Heart right ventricle (tissue), 16 donors: ENCODE results near the gene GLYATL2. TPM values are rescaled to one million over a fixed set of nuclear protein-coding genes. Genes with fewer than 3 reads are reported as not detected.

ENCODE experiments used
- ATAC-seq, 8 donors: fragments of 200-7000 bp; cut with Tn5 transposase; one replicate each; pipeline ENCODE4 v1.9.1; 2020; ENCODE audit warnings: mild to moderate bottlenecking in 8 of 8, moderate library complexity in 8 of 8, moderate number of reproducible peaks in 1 of 8
- DNase-seq, 2 donors: peaks; one replicate each; pipeline ENCODE4 v3.0.0-alpha.2; 2020
- H3K27ac ChIP-seq, 10 donors: fragments of 200-600 bp; sonication (generic) in 2 of 10; one replicate each; pipeline versions ENCODE4 v1.5.0 to v1.8.0; 2020 to 2022; ENCODE audit warnings: mild to moderate bottlenecking in 3 of 10
- H3K27me3 ChIP-seq, 7 donors: fragments of 200-600 bp; one replicate each; pipeline ENCODE4 v1.8.0; 2021 to 2022; ENCODE audit warnings: mild to moderate bottlenecking in 2 of 7
- H3K36me3 ChIP-seq, 9 donors: fragments of 200-600 bp; sonication (generic) in 1 of 9; one replicate each; pipeline versions ENCODE4 v1.5.0 to v1.8.0; 2020 to 2022; ENCODE audit warnings: mild to moderate bottlenecking in 2 of 9
- H3K4me1 ChIP-seq, 9 donors: fragments of 200-600 bp; sonication (generic) in 1 of 9; one replicate each; pipeline versions ENCODE4 v1.5.0 to v1.8.0; 2020 to 2022; ENCODE audit warnings: mild to moderate bottlenecking in 4 of 9
- H3K4me3 ChIP-seq, 10 donors: fragments of 200-600 bp; sonication (generic) in 2 of 10; one replicate each; pipeline versions ENCODE4 v1.5.0 to v1.8.0; 2020 to 2022; ENCODE audit warnings: mild to moderate bottlenecking in 7 of 10, moderate library complexity in 2 of 10
- H3K9me3 ChIP-seq, 11 donors: fragments of 200-600 bp in 10 of 11; sonication (generic) in 2 of 11; one replicate each; pipeline versions ENCODE4 v1.5.0 to v1.8.0; 2013 to 2022; ENCODE audit warnings: mild to moderate bottlenecking in 2 of 11, control low read depth in 1 of 11, moderate library complexity in 1 of 11
- CTCF ChIP-seq, 9 donors: fragments of 200-600 bp; sonication (generic) in 2 of 9; IDR thresholded peaks; one replicate each; pipeline versions ENCODE4 v1.5.0 to v1.8.0; 2021 to 2022; ENCODE audit warnings: antibody characterized with exemption in 9 of 9, mild to moderate bottlenecking in 5 of 9, moderate library complexity in 1 of 9
- WGBS, 2 donors: extraction: QIAGEN DNeasy Blood & Tissue Kit; methylation state at CpG; one replicate each; pipeline ENCODE4 v1.1.7; 2013; ENCODE audit warnings: inconsistent platforms in 1 of 2; 5-methylcytosine and 5-hydroxymethylcytosine counted together
- intact Hi-C, 10 donors: fragments of 100-400 bp; cut with DNase I; formaldehyde crosslinking; loops; one replicate each; pipeline versions ENCODE4 v1.11.1 to v1.14.2; 2022
- polyA plus RNA-seq, 2 donors: library from polyadenylated mRNA; stranded (reverse); fragments of 200-250 nt; gene quantifications; one replicate each; pipeline ENCODE4 v1.2.3, GENCODE V29; 2013
- total RNA-seq, 10 donors: library from RNA; stranded (reverse); fragmentation: NEBNext Ultra II Directional in 3 of 10; extraction: Animal tissue kit (Norgen Biotek cat#: 25700) in 3 of 10; gene quantifications; one replicate each; pipeline versions ENCODE4 v1.2.1 to v1.2.4, GENCODE V29; 2021 to 2023
- donor health status: Arrhythmogenic right ventricular cardiomyopathy.
- donor health status: ischemic (EF 13 %, LVEDD 7.1; RV severe dilation, severe dysfunction).
- donor health status: healthy with polysubstance abuse.
- donor health status: DM: no; HTN: yes; CAD: no.
- donor health status: DM: no; HTN: no; CAD: no.
- donor health status: ischemic (EF 25% LVEDD 6.9; RV normal size, moderate dysfunction).
- donor health status: ischemic (EF 25% LVEDD 5.7; RV mildly dilated, moderate dysfunction).
- donor health status: healthy.
- donor health status: DM: yes; HTN: yes; CAD: no.
- donor health status: Ischemic cardiomyopathy.
- donor health status: ischemic (EF 35%, LVEDD 5.7; RV mildly dilated, moderate dysfunction).
- donor health status: nonischemic (EF 11% LVEDD 7.7; RV severe dilation, severe dysfunction).
- donor health status: DM: yes; HTN: yes; CAD: no.
- donor health status: PGD.
- donor health status: ischemic (EF 29% LVEDD 5.4; RV normal size, mild dysfunction).
- donor health status: nonischemic (EF 23%, LVEDD 6.1; RV moderate dilation, normal function).

Gene GLYATL2
- total and polyA plus RNA-seq, 12 donors, result 0.07 to 0.58 (median 0.36) TPM; not detected in 6

GRCh38 chr11:58880625-58881024 is 36.1 kb upstream of the GLYATL2 start:
- Histone ChIP-seq H3K4me3 (no peak overlapping the region), H3K4me1 (no peaks in the 10 kb centered on the region), H3K27ac (no peak overlapping the region), H3K27me3 (no peaks in the 10 kb centered on the region), H3K36me3 (no peaks in the 10 kb centered on the region), H3K9me3 (peaks cover 0 to 27% (median 0%) of the 10 kb centered on the region in 11 donors)
- 73 to 86% methylated on average over 1 of the region's 1 CpG for WGBS, 2 donors
- DNase-seq (no peak), ATAC-seq (no peak)
- no peak for TF ChIP-seq CTCF (IDR thresholded peaks at IDR 0.05)
- intact Hi-C loops, result no loop called here

GRCh38 chr11:58880166-58880565 is 35.7 kb upstream of the GLYATL2 start:
- intact Hi-C loops, result no loop called here

GRCh38 chr11:58867556-58867955 is 23.1 kb upstream of the GLYATL2 start:
- Histone ChIP-seq H3K27ac (no peak overlapping the region), H3K9me3 (peaks cover 0 to 12% (median 0%) of the 10 kb centered on the region in 11 donors), H3K4me1 (no peaks in the 10 kb centered on the region), H3K27me3 (no peaks in the 10 kb centered on the region), H3K4me3 (no peak overlapping the region), H3K36me3 (no peaks in the 10 kb centered on the region)
- intact Hi-C loops, result no loop called here
- 83 to 90% methylated on average over 2 of the region's 2 CpGs for WGBS, 2 donors
- ATAC-seq (no peak), DNase-seq (no peak)
- TF ChIP-seq CTCF (IDR thresholded peaks at IDR 0.05), result no peak

More at GRCh38 chr11:58880166-58880565, 35.7 kb upstream of the GLYATL2 start:
- no peak overlapping the region for H3K4me3 ChIP-seq
- peaks cover 0 to 27% (median 0%) of the 10 kb centered on the region in 11 donors for H3K9me3 ChIP-seq
- no peak overlapping the region for H3K27ac ChIP-seq
- ATAC-seq (no peak), DNase-seq (no peak)
- no peak for TF ChIP-seq CTCF (IDR thresholded peaks at IDR 0.05)
- no peaks in the 10 kb centered on the region for H3K4me1 ChIP-seq
- no peaks in the 10 kb centered on the region for H3K36me3 ChIP-seq
- H3K27me3 ChIP-seq, result no peaks in the 10 kb centered on the region

GRCh38 chr11:58866788-58867187 is 22.3 kb upstream of the GLYATL2 start:
- no peak overlapping the region for H3K4me3 ChIP-seq
- ATAC-seq (no peak), DNase-seq (no peak)
- peaks cover 0 to 16% (median 0%) of the 10 kb centered on the region in 11 donors for H3K9me3 ChIP-seq
- WGBS, 2 donors, result 93 to 96% methylated on average over 1 of the region's 1 CpG
- no peak for TF ChIP-seq CTCF (IDR thresholded peaks at IDR 0.05)
- H3K27ac ChIP-seq, result no peak overlapping the region
- H3K4me1 ChIP-seq, result no peaks in the 10 kb centered on the region
- H3K36me3 ChIP-seq, result no peaks in the 10 kb centered on the region
- intact Hi-C loops, result no loop called here
- H3K27me3 ChIP-seq, result no peaks in the 10 kb centered on the region
